Mesendoderm (in vitro differentiated cells): Measurements from ENCODE around the gene ZNF274.

Experiments
- DNase-seq: peaks from one replicate; pipeline ENCODE4 v3.0.0; 2013
- H2AK5ac ChIP-seq: 2 replicates; pipeline ENCODE4 v1.6.1; 2013; ENCODE audit warnings: low read length, inconsistent platforms
- H2BK120ac ChIP-seq: 2 replicates; pipeline ENCODE4 v1.6.1; 2013; ENCODE audit warnings: low read depth, mild to moderate bottlenecking, low read length, moderate library complexity, mixed read lengths
- H2BK15ac ChIP-seq: replicated peaks from 2 replicates; pipeline ENCODE4 v1.6.1; 2013; ENCODE audit warnings: low read depth, mild to moderate bottlenecking, moderate library complexity
- H2BK5ac ChIP-seq: 2 replicates; pipeline ENCODE4 v1.6.1; 2013; ENCODE audit warnings: low read length, inconsistent platforms
- H3K18ac ChIP-seq: 2 replicates; pipeline ENCODE4 v1.6.1; 2013; ENCODE audit warnings: mild to moderate bottlenecking, low read length, mixed read lengths
- H3K23ac ChIP-seq: one replicate; pipeline ENCODE4 v1.6.1; 2013; ENCODE audit warnings: low read length
- H3K27ac ChIP-seq: 2 replicates; pipeline ENCODE4 v1.5.1; 2013; ENCODE audit warnings: low read depth, mild to moderate bottlenecking, inconsistent platforms, low read length, moderate library complexity
- H3K27me3 ChIP-seq: 2 replicates; pipeline ENCODE4 v1.6.1; 2013; ENCODE audit warnings: low read length, control low read depth, mild to moderate bottlenecking, inconsistent platforms; ENCODE audit not compliant: insufficient read depth, poor library complexity
- H3K36me3 ChIP-seq: 2 replicates; pipeline ENCODE4 v1.6.1; 2013; ENCODE audit warnings: low read length, inconsistent platforms; ENCODE audit not compliant: control insufficient read depth, insufficient read depth
- H3K4ac ChIP-seq: one replicate; pipeline ENCODE4 v1.6.1; 2013; ENCODE audit warnings: low read depth, mild to moderate bottlenecking, low read length, moderate library complexity
- H3K4me1 ChIP-seq: 2 replicates; pipeline ENCODE4 v1.6.1; 2013; ENCODE audit warnings: low read depth, low read length, inconsistent platforms; ENCODE audit not compliant: control insufficient read depth
- H3K4me2 ChIP-seq: 2 replicates; pipeline ENCODE4 v1.6.1; 2013; ENCODE audit warnings: low read length
- H3K4me3 ChIP-seq: 2 replicates; pipeline ENCODE4 v1.5.1; 2013; ENCODE audit warnings: mild to moderate bottlenecking, low read length
- H3K56ac ChIP-seq: one replicate; pipeline ENCODE4 v1.6.1; 2013; ENCODE audit warnings: low read length
- H3K79me1 ChIP-seq: 2 replicates; pipeline ENCODE4 v1.6.1; 2013; ENCODE audit warnings: low read length, inconsistent platforms
- H3K79me2 ChIP-seq: 2 replicates; pipeline ENCODE4 v1.6.1; 2013; ENCODE audit warnings: mild to moderate bottlenecking, low read length; ENCODE audit not compliant: control insufficient read depth, insufficient read depth
- H3K9ac ChIP-seq: 2 replicates; pipeline ENCODE4 v1.6.1; 2013; ENCODE audit warnings: low read length, inconsistent platforms
- H4K5ac ChIP-seq: one replicate; pipeline ENCODE4 v1.6.1; 2013; ENCODE audit warnings: low read length
- H4K8ac ChIP-seq: one replicate; pipeline ENCODE4 v1.6.1; 2013; ENCODE audit warnings: low read depth, mild to moderate bottlenecking, control low read depth, low read length, moderate library complexity
- WGBS: extraction: QIAGEN DNeasy Blood & Tissue Kit; methylation state at CpG from one replicate; pipeline ENCODE4 v1.1.7; 2013; ENCODE audit warnings: low lambda C conversion rate, missing lambda C conversion rate; ENCODE audit not compliant: insufficient coverage; ENCODE audit errors: extremely low coverage; 5-methylcytosine and 5-hydroxymethylcytosine counted together

Gene ZNF274

DNA sequence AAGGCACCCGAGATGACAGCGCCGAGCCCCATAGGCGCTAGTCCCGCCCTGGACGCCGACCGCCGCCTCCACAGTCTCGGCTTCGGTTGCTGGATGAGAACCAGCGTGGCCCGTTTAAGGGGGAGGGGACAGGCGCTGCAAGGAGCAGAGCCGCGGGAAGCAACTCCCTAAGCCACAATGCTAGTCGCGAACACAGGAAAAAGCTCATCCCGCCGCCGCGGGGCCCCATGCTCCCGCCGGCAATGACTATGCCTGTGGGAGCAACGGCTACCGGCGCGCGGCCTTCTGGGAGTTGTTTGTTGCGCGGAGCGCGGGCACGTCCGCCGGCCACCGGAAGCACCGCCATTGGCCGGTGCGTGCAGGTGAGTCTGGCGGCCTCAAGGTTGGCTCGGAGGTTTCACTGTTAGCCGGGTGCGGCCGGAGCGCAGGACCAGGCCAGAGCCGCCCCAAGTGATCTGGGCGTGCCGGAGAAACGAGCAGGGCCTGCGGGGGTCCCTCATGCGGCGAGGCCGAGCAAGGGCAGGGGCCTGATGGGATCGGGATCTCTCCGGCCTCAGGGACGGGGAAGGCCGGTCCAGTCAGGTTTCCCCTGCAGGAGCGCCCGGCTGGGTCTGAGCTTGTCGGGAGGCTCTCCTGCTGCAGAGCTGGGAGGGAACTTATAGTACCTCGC lies 45.9 kb downstream of the ZNF274 start, which contains the start of gene ZNF544:
Gene ZNF544, plus strand, starts transcription at position 330 of the 670 bp plus-strand sequence. CDS start 15,110 bp downstream, outside the sequence.
- H3K4me2 ChIP-seq, result peak within 1 kb of the TSS; percentile 96
- H3K23ac ChIP-seq, result peak within 1 kb of the TSS; percentile 98

DNA sequence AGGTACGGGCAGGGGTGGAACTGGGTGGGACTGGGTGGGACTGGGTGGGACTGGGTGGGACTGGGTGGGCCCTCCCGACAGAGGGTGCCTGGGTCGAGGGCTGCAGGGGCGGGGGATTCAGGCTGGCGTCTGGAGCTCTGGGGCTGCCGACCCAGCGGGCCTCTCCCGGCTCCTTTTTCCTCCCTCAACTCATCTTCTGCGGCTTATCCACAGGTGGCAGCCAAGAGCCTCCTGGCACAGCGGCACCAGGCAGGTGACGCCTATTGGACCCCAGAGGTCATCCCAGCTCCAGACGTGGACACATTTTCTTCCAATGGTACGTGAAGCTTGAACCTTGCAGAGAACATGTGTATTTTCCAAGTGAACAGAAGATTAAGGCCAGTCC lies 46.4 kb downstream of the ZNF274 start:
- no peak overlapping the region for H2BK5ac ChIP-seq
- H3K79me2 ChIP-seq, result peaks cover 22% of the 10 kb centered on the region
- peak; percentile 76 for DNase-seq
- H4K8ac ChIP-seq, result no peak overlapping the region
- no CpG with 5 or more reads among the region's 13 CpGs for WGBS
- no peaks in the 10 kb centered on the region for H3K27me3 ChIP-seq
- H2BK120ac ChIP-seq, result no peak overlapping the region
- peaks cover 21% of the 10 kb centered on the region for H3K36me3 ChIP-seq
- H3K4me3 ChIP-seq, result peak overlapping the region; percentile 92
- H3K18ac ChIP-seq, result peak overlapping the region; percentile 52
- H3K4ac ChIP-seq, result peak overlapping the region; percentile 94
- H4K5ac ChIP-seq, result no peak overlapping the region
- H2AK5ac ChIP-seq, result peak overlapping the region; percentile 14
- H3K27ac ChIP-seq, result peak overlapping the region; percentile 88
- H3K9ac ChIP-seq, result peak overlapping the region; percentile 92
- H3K56ac ChIP-seq, result peak overlapping the region; percentile 96
- H3K79me1 ChIP-seq, result peaks cover 24% of the 10 kb centered on the region
- no peak overlapping the region for H2BK15ac ChIP-seq
- peak overlapping the region; percentile 96 for H3K4me2 ChIP-seq
- peaks cover 9% of the 10 kb centered on the region for H3K4me1 ChIP-seq
- peak overlapping the region; percentile 98 for H3K23ac ChIP-seq

More for the DNA sequence above, 45.9 kb downstream of the ZNF274 start, which contains the start of gene ZNF544:
- Histone ChIP-seq H3K18ac (peak within 1 kb of the TSS; percentile 85), H3K27me3 (no peaks in the 10 kb centered on the region), H2BK120ac (no peak within 1 kb of the TSS), H3K36me3 (peaks cover 17% of the 10 kb centered on the region), H2AK5ac (peak within 1 kb of the TSS; percentile 14), H4K8ac (peak within 1 kb of the TSS; percentile 81), H4K5ac (peak within 1 kb of the TSS; percentile 12), H3K9ac (peak within 1 kb of the TSS; percentile 92), H3K4me3 (peak within 1 kb of the TSS; percentile 92), H3K56ac (peak within 1 kb of the TSS; percentile 96), H3K27ac (peak within 1 kb of the TSS; percentile 88), H3K79me2 (peaks cover 18% of the 10 kb centered on the region), H3K4ac (peak within 1 kb of the TSS; percentile 94), H2BK5ac (peak within 1 kb of the TSS; percentile 43), H2BK15ac (no peak within 1 kb of the TSS), H3K79me1 (peaks cover 20% of the 10 kb centered on the region), H3K4me1 (peaks cover 9% of the 10 kb centered on the region)
- DNase-seq, result peak; percentile 88
- no CpG with 5 or more reads among the region's 62 CpGs for WGBS

DNA sequence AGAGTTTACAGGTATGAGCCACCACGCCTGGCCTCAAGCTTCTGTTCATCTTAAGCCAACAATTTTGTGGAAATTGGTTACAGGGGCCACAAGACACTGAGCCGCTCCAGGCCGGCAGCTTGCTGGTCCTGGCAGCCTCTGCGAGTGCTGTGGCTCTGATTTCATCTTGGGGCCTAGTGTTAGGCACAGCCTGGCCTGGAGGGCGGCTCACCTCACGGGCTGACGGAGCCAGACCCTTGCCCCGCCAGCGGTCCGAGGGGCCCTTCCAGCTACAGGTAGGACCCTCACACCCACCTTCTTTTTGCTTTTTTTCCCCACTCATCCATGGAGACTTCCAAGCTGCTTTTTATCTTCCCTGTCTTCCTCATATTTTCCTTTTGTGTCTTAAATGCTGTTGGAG lies 54.5 kb downstream of the ZNF274 start:
- H3K18ac ChIP-seq, result no peak overlapping the region
- no CpG with 5 or more reads among the region's 10 CpGs for WGBS
- no peak overlapping the region for H3K27ac ChIP-seq

DNA sequence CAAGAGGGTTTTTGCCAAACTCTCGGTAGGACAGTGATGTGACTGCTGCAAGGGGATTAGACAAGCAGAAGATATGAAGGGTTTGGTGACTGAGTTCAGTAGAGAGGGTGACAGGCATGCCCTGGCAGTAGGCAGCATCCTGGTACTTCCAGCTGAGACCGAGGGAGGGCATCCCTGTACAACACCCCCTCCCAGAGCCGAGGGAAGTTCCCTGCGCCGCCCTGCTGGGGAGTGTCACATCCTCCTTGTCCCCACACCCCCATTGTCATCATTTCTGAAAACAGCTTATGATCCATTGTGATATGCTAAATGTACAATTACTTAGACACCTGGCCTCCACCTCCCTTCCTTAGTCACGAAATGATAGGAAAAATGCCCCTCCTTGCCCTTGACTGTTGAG lies 60.5 kb downstream of the ZNF274 start:
- Histone ChIP-seq H3K23ac (no peak overlapping the region), H3K18ac (no peak overlapping the region), H3K9ac (no peak overlapping the region), H3K27ac (no peak overlapping the region), H3K4ac (no peak overlapping the region), H3K56ac (no peak overlapping the region), H2BK5ac (no peak overlapping the region), H3K79me2 (peaks cover 6% of the 10 kb centered on the region), H3K79me1 (peaks cover 12% of the 10 kb centered on the region), H3K4me3 (no peak overlapping the region), H4K8ac (no peak overlapping the region), H3K4me2 (no peak overlapping the region), H4K5ac (no peak overlapping the region), H2AK5ac (no peak overlapping the region), H3K4me1 (no peaks in the 10 kb centered on the region), H3K27me3 (no peaks in the 10 kb centered on the region), H2BK15ac (no peak overlapping the region), H2BK120ac (no peak overlapping the region), H3K36me3 (peaks cover 38% of the 10 kb centered on the region)
- no CpG with 5 or more reads among the region's 6 CpGs for WGBS
- no peak for DNase-seq

More for the DNA sequence above, 54.5 kb downstream of the ZNF274 start:
- Histone ChIP-seq H3K4me2 (no peak overlapping the region), H3K4me3 (no peak overlapping the region), H3K23ac (no peak overlapping the region), H2AK5ac (no peak overlapping the region), H3K79me2 (peaks cover 16% of the 10 kb centered on the region), H3K56ac (no peak overlapping the region), H3K9ac (no peak overlapping the region), H3K4me1 (no peaks in the 10 kb centered on the region), H4K5ac (no peak overlapping the region), H2BK120ac (no peak overlapping the region), H2BK15ac (no peak overlapping the region), H3K27me3 (no peaks in the 10 kb centered on the region), H4K8ac (no peak overlapping the region), H2BK5ac (no peak overlapping the region), H3K4ac (no peak overlapping the region), H3K79me1 (peaks cover 19% of the 10 kb centered on the region), H3K36me3 (peaks cover 24% of the 10 kb centered on the region)
- no peak for DNase-seq

DNA sequence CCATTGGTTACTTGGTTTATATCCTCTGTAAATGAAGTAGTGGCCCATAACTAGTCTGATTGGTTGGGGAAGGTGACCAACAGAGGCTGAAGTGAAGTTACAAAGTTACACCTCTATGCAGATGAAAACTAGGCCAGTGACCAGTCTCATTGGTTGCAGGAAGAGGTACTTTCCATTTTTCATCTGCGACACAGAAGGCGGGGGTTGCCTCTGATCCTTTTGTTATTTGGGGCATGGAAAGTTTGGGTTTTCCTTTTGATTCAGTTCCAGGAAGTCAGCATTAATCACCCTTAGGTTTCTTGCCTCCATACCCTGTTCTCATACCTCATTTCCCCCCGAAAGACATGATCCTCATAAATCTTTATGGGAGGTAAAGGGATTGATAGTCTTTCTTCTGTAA lies 66.0 kb downstream of the ZNF274 start:
- Histone ChIP-seq H2BK120ac (no peak overlapping the region), H3K56ac (no peak overlapping the region), H4K5ac (no peak overlapping the region), H2BK15ac (no peak overlapping the region), H2AK5ac (no peak overlapping the region), H4K8ac (no peak overlapping the region), H3K23ac (no peak overlapping the region), H3K18ac (no peak overlapping the region), H3K79me1 (no peaks in the 10 kb centered on the region), H3K4me2 (no peak overlapping the region), H3K4me3 (peak overlapping the region; percentile 24), H3K36me3 (peaks cover 48% of the 10 kb centered on the region), H3K27ac (no peak overlapping the region), H2BK5ac (no peak overlapping the region), H3K4ac (no peak overlapping the region), H3K79me2 (no peaks in the 10 kb centered on the region), H3K4me1 (no peaks in the 10 kb centered on the region), H3K27me3 (no peaks in the 10 kb centered on the region), H3K9ac (no peak overlapping the region)
- WGBS, result no CpG with 5 or more reads among the region's 3 CpGs
- no peak for DNase-seq
